Measurements from ENCODE around the gene INS.

DNA sequence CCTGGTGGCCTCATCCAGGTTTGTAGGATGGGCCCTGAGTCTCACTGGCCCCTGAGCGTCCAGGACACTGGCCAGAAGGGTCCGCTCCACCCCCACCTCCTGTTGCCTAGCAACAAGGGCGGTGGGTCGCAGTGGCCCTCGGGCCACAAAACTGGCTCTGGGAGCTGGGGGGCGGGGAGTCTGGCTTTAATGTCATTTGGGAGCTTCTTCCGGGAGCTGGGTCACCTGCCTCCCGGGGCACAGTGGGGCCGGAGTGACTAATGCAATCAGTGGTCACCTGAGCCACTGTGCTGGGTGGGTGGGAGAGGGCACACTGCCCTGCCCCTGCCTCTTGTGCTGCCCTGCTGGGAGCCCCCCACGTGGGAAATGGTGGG, 8.0 kb upstream of the INS start:
- TF ChIP-seq POLR2A (IDR thresholded peaks at IDR 0.05) = no peak
- TF ChIP-seq, protein P1, sequence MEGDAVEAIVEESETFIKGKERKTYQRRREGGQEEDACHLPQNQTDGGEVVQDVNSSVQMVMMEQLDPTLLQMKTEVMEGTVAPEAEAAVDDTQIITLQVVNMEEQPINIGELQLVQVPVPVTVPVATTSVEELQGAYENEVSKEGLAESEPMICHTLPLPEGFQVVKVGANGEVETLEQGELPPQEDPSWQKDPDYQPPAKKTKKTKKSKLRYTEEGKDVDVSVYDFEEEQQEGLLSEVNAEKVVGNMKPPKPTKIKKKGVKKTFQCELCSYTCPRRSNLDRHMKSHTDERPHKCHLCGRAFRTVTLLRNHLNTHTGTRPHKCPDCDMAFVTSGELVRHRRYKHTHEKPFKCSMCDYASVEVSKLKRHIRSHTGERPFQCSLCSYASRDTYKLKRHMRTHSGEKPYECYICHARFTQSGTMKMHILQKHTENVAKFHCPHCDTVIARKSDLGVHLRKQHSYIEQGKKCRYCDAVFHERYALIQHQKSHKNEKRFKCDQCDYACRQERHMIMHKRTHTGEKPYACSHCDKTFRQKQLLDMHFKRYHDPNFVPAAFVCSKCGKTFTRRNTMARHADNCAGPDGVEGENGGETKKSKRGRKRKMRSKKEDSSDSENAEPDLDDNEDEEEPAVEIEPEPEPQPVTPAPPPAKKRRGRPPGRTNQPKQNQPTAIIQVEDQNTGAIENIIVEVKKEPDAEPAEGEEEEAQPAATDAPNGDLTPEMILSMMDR (IDR thresholded peaks at IDR 0.05) = no peak
